B cell (primary cell): ENCODE results near the gene CDS2.

Experiments used
- EZH2 ChIP-seq: IDR thresholded peaks from 2 replicates; pipeline ENCODE4 v1.6.1; 2012; ENCODE audit warnings: borderline replicate concordance, low read depth, mild to moderate bottlenecking, moderate library complexity, low read length; ENCODE audit not compliant: insufficient read depth, poor library complexity, severe bottlenecking
- TF ChIP-seq, protein P1 (sequence below): fragments of 200-600 bp; IDR thresholded peaks from one replicate; pipeline ENCODE4 v1.8.0; 2022; ENCODE audit warnings: antibody characterized with exemption, mild to moderate bottlenecking

DNA sequence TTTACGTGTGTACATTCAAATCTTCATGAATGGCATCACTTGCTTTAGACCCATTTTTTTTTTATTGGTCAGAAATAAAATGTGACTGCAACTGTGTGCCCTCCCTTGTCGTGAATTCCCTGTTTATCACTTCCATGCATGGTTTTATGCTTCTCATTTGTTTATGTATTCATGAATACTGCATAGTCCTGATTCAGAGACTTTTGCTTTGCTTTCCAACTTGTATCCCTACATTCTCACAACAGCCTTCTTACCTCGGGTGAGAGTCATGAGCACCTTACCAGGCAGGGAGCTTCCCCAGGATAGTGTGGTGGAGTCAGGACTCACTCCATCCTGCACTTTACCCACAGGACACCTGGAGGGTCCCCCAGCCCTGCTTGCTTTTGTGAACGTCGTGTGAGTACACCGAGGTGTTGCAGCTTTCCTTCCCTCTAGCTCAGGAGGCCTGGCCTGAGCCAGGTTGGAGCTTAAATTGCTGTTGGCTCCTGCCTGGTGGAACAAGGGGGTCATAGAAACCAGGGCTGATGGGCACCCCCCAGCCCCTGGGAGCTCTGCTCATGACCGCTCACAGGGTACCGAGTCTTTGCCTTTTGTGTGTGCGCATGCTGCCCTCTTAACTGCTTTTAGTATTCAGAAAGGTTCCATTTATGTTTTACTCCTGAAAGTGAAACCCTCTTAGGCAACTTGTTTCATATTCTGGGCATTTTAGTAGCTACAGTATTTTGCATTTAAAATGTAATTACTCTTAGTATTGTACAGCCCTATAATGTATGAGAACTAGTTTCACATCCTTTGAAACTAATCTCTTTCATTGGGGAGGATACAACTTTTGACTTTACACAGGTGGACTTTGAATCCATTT lies 66.0 kb downstream of the CDS2 start:
- TF ChIP-seq, protein P1, sequence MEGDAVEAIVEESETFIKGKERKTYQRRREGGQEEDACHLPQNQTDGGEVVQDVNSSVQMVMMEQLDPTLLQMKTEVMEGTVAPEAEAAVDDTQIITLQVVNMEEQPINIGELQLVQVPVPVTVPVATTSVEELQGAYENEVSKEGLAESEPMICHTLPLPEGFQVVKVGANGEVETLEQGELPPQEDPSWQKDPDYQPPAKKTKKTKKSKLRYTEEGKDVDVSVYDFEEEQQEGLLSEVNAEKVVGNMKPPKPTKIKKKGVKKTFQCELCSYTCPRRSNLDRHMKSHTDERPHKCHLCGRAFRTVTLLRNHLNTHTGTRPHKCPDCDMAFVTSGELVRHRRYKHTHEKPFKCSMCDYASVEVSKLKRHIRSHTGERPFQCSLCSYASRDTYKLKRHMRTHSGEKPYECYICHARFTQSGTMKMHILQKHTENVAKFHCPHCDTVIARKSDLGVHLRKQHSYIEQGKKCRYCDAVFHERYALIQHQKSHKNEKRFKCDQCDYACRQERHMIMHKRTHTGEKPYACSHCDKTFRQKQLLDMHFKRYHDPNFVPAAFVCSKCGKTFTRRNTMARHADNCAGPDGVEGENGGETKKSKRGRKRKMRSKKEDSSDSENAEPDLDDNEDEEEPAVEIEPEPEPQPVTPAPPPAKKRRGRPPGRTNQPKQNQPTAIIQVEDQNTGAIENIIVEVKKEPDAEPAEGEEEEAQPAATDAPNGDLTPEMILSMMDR, result peak; percentile 31
- no peak for TF ChIP-seq EZH2
